HG02885 (cell line): ENCODE measurements around the gene FAM236C.
A peak's percentile ranks its signal among the peaks of the same experiment; 100 is the strongest.
"Not testable (repeated sequence)": the region's sequence is repeated elsewhere in the genome, so short reads cannot be mapped to it uniquely, and the experiment has no call there.

Experiments
- ATAC-seq: cut with Tn5 transposase; IDR thresholded peaks from one replicate; pipeline ENCODE4 v1.9.1; 2021; ENCODE audit warnings: mild to moderate bottlenecking; ENCODE audit not compliant: unreplicated experiment, poor library complexity

The FAM236C gene

GRCh38 chrX:72912315-72912714 lies at the start of gene FAM236C:
FAM236C (plus strand) TSS chrX:72912615; CDS start chrX:72912715, 100 bp downstream.
- not testable (repeated sequence) for ATAC-seq

- not testable (repeated sequence) for ATAC-seq
Observed at GRCh38 chrX:72882898-72883297, 29.5 kb upstream of the FAM236C start.

GRCh38 chrX:72889740-72890139 lies 22.7 kb upstream of the FAM236C start:
- ATAC-seq, result not testable (repeated sequence)

- not testable (repeated sequence) for ATAC-seq
Observed at GRCh38 chrX:72916096-72916495, 3.7 kb downstream of the FAM236C start.

- peak; percentile 41 for ATAC-seq
Observed at GRCh38 chrX:72932283-72932682, 19.9 kb downstream of the FAM236C start.

- ATAC-seq, result peak; percentile 52
Observed at GRCh38 chrX:72936455-72936854, 24.0 kb downstream of the FAM236C start.

GRCh38 chrX:72936882-72937455 lies 24.6 kb downstream of the FAM236C start:
- not testable (repeated sequence) for ATAC-seq

- not testable (repeated sequence) for ATAC-seq
Observed at GRCh38 chrX:72937906-72938305, 25.5 kb downstream of the FAM236C start, which contains the start of gene FAM236A. FAM236A (plus strand) TSS chrX:72938206; CDS start chrX:72938263, 57 bp downstream.

GRCh38 chrX:72942272-72942671 lies 29.9 kb downstream of the FAM236C start:
- ATAC-seq, result not testable (repeated sequence)

- peak; percentile 76 for ATAC-seq
Observed at GRCh38 chrX:72943035-72943818, 30.8 kb downstream of the FAM236C start.

- ATAC-seq, result peak; percentile 93
Observed at GRCh38 chrX:72943819-72944169, 31.4 kb downstream of the FAM236C start, which contains the start of gene DMRTC1. DMRTC1 (minus strand) TSS chrX:72943837; CDS start chrX:72875694, 68,143 bp downstream.

- not testable (repeated sequence) for ATAC-seq
Observed at GRCh38 chrX:72959971-72960370, 47.6 kb downstream of the FAM236C start.
